ENCODE measurements around the gene YPEL3. TPM values are rescaled to one million over a fixed set of nuclear protein-coding genes. Genes with fewer than 3 reads are reported as not detected.

The YPEL3 gene
- polyA plus RNA-seq, 1 donor from 2014 or later: 76.9 TPM

- H3K4me2 ChIP-seq (ENCODE audit: low read length): no peak overlapping the region
- no peaks in the 10 kb centered on the region for H3F3A ChIP-seq (ENCODE audit: insufficient read depth, low read length, poor library complexity, severe bottlenecking)
- H2AFZ ChIP-seq (ENCODE audit: low read depth, low read length): no peak overlapping the region
- no peaks in the 10 kb centered on the region for H3K79me2 ChIP-seq (replicated peaks; ENCODE audit: insufficient read depth, low read length)
- no peak overlapping the region for H3K4me3 ChIP-seq (ENCODE audit: low read length)
- H3K9me3 ChIP-seq (ENCODE audit: low read length): no peaks in the 10 kb centered on the region
- H4K20me1 ChIP-seq (ENCODE audit: insufficient read depth): no peaks in the 10 kb centered on the region
- H3K27me3 ChIP-seq (ENCODE audit: insufficient read depth, low read depth, low read length): no peaks in the 10 kb centered on the region
- H3K27ac ChIP-seq (ENCODE audit: low read length): no peak overlapping the region
- H3K9ac ChIP-seq (ENCODE audit: low read length): no peak overlapping the region
- TF ChIP-seq POLR2AphosphoS5 (IDR thresholded peaks at IDR 0.05) (no peak), TAF1 (IDR thresholded peaks at IDR 0.05; ENCODE audit: low read depth) (no peak), MXI1 (conservative IDR thresholded peaks at IDR 0.05; ENCODE audit: poor library complexity, severe bottlenecking) (no peak), CTCF (IDR thresholded peaks at IDR 0.05; ENCODE audit: poor library complexity, severe bottlenecking) (no peak), EZH2 (IDR thresholded peaks at IDR 0.05; ENCODE audit: borderline replicate concordance, insufficient read depth, low read length, poor library complexity, severe bottlenecking) (no peak), EP300 (conservative IDR thresholded peaks at IDR 0.05; ENCODE audit: poor library complexity, severe bottlenecking) (no peak), SMC3 (conservative IDR thresholded peaks at IDR 0.05; ENCODE audit: poor library complexity) (no peak)
- TF ChIP-seq, protein P1, sequence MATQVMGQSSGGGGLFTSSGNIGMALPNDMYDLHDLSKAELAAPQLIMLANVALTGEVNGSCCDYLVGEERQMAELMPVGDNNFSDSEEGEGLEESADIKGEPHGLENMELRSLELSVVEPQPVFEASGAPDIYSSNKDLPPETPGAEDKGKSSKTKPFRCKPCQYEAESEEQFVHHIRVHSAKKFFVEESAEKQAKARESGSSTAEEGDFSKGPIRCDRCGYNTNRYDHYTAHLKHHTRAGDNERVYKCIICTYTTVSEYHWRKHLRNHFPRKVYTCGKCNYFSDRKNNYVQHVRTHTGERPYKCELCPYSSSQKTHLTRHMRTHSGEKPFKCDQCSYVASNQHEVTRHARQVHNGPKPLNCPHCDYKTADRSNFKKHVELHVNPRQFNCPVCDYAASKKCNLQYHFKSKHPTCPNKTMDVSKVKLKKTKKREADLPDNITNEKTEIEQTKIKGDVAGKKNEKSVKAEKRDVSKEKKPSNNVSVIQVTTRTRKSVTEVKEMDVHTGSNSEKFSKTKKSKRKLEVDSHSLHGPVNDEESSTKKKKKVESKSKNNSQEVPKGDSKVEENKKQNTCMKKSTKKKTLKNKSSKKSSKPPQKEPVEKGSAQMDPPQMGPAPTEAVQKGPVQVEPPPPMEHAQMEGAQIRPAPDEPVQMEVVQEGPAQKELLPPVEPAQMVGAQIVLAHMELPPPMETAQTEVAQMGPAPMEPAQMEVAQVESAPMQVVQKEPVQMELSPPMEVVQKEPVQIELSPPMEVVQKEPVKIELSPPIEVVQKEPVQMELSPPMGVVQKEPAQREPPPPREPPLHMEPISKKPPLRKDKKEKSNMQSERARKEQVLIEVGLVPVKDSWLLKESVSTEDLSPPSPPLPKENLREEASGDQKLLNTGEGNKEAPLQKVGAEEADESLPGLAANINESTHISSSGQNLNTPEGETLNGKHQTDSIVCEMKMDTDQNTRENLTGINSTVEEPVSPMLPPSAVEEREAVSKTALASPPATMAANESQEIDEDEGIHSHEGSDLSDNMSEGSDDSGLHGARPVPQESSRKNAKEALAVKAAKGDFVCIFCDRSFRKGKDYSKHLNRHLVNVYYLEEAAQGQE (IDR thresholded peaks at IDR 0.05; ENCODE audit: borderline replicate concordance): no peak
- H3K9me2 ChIP-seq (ENCODE audit: insufficient read depth, low read length): no peaks in the 10 kb centered on the region
- H3K36me3 ChIP-seq (ENCODE audit: insufficient read depth, low read length): no peaks in the 10 kb centered on the region
Observed at GRCh38 chr16:30060346-30060745, 35.7 kb downstream of the YPEL3 start.

GRCh38 chr16:30054959-30055553, 41.0 kb downstream of the YPEL3 start:
- TF ChIP-seq POLR2AphosphoS5 (IDR thresholded peaks at IDR 0.05) (no peak), CTCF (IDR thresholded peaks at IDR 0.05; ENCODE audit: poor library complexity, severe bottlenecking) (peak; percentile 39)
- Histone ChIP-seq H3K4me3 (ENCODE audit: low read length) (no peak overlapping the region), H3K9me3 (ENCODE audit: low read length) (no peaks in the 10 kb centered on the region), H3K9ac (ENCODE audit: low read length) (no peak overlapping the region), H3K27me3 (ENCODE audit: insufficient read depth, low read depth, low read length) (no peaks in the 10 kb centered on the region), H3K9me2 (ENCODE audit: insufficient read depth, low read length) (no peaks in the 10 kb centered on the region), H4K20me1 (ENCODE audit: insufficient read depth) (no peaks in the 10 kb centered on the region), H3K36me3 (ENCODE audit: insufficient read depth, low read length) (no peaks in the 10 kb centered on the region), H3K4me2 (ENCODE audit: low read length) (no peak overlapping the region), H2AFZ (ENCODE audit: low read depth, low read length) (no peak overlapping the region), H3F3A (ENCODE audit: insufficient read depth, low read length, poor library complexity, severe bottlenecking) (no peaks in the 10 kb centered on the region), H3K79me2 (replicated peaks; ENCODE audit: insufficient read depth, low read length) (peaks cover 10% of the 10 kb centered on the region), H3K27ac (ENCODE audit: low read length) (no peak overlapping the region)

Measured in neural cell (in vitro differentiated cells).